LoVo (cell line): ENCODE data around the gene RELT.

ENCODE experiments used
- DNase-seq: peaks from one replicate; pipeline ENCODE4 v3.0.0-alpha.2; 2016; ENCODE audit warnings: low spot score

The RELT gene

DNA sequence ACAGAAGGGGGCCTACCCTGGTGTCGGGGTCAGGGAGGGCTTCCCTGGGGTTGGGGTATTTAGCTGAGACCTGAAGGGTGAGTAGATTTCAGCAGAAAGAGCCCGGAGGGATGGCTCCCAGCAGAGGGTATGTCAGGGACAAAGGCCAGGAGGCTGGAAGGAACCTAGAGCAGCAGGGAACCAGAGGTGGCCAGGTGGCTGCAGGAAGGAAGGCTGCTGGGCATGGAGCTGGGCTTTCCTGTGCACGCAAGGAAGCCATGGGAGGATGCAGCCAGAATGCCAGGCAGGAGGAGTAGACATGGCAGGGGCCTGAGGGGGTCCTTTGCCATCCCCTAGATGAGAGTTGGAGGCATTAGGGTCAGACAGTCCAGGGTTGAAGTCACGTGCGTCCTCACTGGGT is 27.4 kb upstream of the RELT start:
- no peak for DNase-seq

DNA sequence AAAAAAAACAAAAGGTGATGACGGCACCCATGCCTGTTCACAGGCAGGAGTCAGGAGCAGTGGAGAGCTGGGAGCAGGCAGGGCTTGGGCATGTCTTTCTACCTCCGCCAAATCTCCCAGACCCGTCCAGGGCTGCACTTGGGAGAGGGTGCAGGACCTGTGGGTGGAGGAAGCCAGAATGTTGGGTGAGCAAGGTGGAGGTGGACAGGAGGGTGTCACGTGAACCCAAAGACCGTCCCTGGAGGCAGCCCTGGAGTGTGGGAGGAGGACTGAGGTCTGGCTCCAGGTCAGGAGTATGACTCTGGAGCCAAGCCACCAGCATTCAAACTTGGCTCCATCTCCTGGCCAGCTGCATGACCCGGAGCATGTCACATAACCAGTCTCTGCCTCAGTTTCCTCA is 26.6 kb upstream of the RELT start:
- no peak for DNase-seq

- DNase-seq, result peak; percentile 67
Observed at GRCh38 chr11:73350908-73351636, 25.1 kb upstream of the RELT start.

GRCh38 chr11:73353422-73353821 is 22.8 kb upstream of the RELT start:
- no peak for DNase-seq

DNA sequence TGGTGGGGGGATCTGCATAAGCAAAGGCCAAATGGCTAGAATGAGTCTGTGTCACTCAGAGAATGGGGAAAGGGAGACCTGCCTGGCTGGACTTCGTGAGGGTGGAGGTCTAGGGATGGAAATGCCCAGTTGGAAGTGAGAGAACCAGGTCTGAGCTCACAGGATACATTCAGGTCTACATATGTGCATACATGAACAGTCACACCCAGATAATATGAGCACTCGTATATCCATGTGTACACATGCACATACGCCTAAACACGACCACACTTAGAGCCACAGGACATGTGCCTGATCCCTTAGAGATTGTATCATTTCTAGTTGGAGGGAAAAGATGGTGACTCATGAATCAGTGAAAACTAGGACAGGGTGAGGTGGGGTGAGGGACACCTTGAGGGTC is 21.1 kb upstream of the RELT start:
- DNase-seq, result no peak

DNA sequence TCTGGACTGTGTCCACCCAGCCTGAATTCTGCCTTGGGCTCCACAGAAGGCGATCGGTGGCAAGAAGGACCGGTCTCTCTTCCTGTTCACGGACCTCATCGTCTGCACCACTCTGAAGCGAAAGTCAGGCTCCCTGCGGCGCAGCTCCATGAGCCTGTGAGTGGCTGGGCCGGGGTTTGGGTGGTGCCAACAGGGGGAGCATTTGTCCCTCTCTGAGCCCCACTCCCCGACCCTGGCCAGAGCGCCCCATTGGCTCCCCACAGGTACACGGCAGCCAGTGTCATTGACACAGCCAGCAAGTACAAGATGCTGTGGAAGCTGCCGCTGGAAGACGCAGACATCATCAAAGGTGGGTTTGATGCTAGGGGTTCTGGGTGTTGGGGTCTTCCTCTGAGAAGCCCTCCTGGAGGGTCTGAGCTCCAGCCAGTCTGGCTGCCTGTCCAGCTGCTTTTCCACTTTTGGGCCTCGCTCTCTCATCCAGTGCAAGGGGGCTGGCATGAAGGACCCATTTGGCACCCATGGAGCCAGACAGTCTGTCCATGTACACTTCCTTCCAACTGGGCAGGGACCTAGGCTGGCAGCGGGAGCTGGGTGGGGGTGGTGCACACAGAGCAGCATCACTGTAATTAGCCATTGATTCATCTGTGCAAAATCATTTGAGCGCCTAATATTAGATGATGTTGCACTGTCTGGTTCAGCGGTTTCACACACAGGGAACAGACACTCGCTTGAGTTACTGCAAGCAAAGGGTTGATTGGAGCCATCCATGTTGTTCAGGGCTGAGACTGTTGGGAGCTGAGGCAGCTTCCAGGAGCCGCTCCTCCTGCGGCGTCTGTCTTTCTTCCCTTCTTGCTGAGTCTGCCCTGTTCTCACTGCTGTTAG is 19.0 kb upstream of the RELT start:
- no peak for DNase-seq

DNA sequence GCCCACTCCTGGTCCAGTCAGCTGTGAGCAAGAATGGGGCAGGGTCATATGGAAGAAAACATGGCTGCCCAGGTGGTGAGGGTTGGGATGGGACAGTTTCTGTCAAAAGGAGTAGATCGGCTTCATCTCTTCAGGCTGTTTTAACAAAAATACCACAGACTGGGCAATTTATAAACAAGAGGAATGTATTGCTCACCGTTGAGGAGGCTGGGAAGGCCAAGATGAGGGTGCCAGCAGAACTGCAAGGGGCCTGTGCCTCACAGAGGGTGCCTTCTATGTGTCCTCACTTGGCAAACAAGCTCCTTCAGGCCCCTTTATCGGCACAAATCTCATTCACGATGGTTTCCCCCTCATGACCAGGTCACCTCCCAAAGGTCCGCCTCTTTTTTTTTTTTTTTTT is 18.1 kb upstream of the RELT start:
- DNase-seq, result no peak

GRCh38 chr11:73359341-73359740 is 16.9 kb upstream of the RELT start:
- DNase-seq, result no peak

- no peak for DNase-seq
Observed at GRCh38 chr11:73359930-73360742, 16.1 kb upstream of the RELT start.

DNA sequence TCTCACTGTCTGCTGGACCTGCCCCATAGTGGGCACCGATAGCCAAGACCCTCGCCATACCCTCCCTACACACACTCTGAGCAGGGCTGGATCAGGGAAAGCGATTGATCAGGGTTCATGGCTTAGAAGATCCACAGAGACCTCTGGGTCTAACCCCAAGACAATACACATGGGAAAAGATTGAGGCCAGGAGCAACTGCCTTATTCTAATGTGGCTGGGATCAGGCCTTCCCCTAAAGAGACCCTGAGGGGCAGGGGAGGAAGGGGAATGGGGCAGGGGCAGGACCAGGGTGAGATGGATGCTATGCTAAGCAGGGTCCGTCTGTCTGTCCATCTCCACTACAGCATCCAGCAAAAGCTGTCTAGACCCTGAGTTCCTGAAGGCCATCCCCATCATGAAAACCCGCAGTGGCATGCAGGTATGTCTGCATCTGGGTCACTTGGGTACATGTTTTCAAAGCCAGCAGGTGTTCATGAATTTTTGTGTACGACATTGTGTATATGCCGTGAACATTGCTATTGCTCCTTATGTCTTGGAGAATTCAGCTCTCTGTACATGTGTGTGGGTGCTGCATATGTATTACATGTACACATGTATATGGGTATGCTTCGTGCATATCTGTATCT is 15.3 kb upstream of the RELT start:
- no peak for DNase-seq

GRCh38 chr11:73361953-73362776 is 14.0 kb upstream of the RELT start:
- no peak for DNase-seq

GRCh38 chr11:73363147-73363546 is 13.1 kb upstream of the RELT start:
- DNase-seq, result no peak

DNA sequence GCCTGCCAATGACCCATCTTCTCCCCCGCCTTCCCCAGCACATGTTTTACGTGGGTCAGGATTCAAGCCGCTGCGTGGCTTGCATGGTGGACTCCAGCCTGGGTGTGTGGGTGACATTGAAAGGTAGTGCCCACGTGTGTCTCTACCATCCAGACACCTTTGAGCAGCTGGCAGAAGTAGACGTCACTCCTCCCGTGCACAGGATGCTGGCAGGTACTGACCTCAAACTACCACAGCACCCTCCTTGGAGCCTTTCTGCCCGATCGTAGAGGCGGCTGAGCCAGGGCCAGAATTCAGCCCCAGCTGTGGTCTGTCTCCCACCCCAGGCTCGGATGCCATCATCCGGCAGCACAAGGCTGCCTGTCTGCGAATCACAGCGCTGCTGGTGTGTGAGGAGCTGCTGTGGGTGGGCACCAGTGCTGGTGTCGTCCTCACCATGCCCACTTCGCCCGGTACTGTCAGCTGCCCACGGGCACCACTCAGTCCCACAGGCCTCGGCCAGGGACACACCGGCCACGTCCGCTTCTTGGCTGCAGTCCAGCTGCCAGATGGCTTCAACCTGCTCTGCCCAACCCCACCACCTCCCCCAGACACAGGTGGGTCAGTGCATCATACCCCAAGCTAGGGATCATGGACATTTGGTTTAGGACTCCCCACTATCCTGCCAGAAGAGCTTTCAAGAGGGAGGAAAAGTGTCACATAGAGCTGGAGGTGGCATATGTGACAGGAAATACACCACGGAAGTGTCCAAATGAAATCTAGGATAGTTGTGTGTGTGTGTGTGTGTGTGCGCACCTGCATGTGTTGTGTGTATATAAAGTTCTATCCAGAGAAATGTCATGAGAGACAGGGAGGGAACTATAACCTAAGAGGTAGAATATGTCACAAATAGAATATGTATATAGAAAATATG is 10.6 kb upstream of the RELT start:
- no peak for DNase-seq

GRCh38 chr11:73366265-73366610 is 10.0 kb upstream of the RELT start:
- no peak for DNase-seq

GRCh38 chr11:73366953-73367352 is 9.2 kb upstream of the RELT start:
- DNase-seq, result no peak

DNA sequence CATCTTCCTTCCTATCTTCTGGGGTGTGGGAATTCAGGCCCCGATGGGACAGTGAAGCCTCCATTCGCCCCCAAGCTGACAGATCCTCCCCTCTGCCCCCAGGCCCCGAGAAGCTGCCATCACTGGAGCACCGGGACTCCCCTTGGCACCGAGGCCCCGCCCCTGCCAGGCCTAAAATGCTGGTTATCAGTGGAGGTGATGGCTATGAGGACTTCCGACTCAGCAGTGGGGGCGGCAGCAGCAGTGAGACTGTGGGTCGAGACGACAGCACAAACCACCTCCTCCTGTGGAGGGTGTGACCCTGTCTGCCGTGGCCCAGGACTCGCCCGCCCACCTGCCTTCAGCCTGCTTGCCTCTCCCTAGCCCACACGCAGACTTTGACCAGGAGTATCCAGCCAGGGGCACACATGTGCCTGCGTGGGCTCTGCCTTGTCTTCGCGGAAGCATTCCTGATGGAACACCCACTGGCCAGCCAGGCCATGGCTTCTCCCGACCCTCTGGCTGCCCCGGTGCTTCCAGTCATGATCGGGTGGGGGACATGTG is 8.6 kb upstream of the RELT start:
- DNase-seq, result no peak

DNA sequence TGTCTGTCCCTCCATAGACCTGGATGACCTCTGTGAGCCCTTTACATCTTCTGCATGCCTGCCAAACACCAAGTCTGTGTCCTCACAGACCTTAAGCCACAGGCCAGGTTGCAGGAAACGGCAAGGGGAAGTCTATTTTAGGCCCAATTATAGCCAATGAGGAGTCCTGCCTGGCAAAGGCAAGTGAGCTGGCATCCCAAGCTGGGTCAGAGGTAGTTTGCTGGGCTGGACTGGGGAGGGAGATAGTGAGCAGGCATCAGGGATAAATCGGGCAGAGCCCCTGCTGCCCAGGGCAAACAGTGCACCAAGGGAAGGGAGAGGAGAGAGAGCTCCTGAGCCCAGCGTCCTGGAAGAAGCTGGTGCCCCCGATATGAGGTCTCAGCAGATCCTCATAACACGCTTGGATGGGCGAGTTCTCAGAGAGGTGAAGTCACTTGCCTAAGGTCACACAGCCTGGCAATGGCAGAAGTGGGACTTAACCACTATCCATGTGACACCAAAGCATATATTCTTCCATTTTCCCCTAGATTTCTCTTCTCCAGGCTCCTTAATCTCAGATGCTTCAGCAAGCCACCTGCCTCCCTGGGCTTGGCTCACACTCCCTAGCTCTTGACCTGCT is 3.7 kb upstream of the RELT start:
- no peak for DNase-seq

DNA sequence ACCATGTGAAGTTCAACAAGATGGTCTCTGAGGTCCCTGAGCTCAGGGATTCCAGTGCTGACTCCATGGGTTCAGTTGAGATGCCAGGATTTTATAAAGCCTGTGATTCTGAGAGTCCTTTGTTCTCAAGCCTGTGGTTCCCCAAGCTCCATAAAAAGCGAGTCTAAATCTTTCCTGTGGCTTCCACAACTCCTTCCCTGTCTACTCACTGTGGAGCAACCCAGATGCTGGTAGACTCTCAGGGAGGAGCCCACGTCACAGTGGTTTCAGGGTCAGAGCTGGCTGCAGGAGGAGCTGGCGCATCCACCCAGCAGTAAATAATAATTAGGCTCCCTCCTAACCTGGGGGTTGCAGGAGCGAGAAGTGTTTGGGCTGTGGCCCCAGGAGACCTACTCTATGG is 2.0 kb upstream of the RELT start:
- DNase-seq, result no peak

DNA sequence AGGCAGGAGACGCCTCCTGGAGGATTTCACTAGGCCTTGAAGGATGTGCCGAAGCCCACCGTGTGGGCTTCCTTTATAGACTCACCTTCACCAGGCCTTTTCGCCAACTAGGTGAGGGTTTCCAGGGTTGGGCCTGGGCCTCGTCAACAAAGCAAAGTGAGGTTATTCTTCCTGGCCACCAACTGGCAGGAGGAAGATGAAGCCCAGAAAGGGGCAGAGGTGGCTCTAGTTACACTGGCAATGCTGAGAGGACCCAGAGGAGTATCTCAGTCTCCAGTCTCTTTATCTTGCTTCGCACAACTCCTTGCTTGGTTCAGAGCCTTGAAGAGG is 404 bp upstream of the RELT start:
- no peak for DNase-seq
